Vagina (tissue), 2 donors: Measurements from ENCODE around the gene GAN. TPM values are rescaled to one million over a fixed set of nuclear protein-coding genes. Genes with fewer than 3 reads are reported as not detected.

ENCODE experiments used
- DNase-seq, 2 donors: peaks; one replicate each; pipeline ENCODE4 v3.0.0-alpha.2; 2017; ENCODE audit errors: extremely low spot score in 2 of 2
- H3K27ac ChIP-seq: fragments of 200-600 bp; sonication (generic); one replicate; pipeline ENCODE4 v1.5.1; 2019
- H3K27me3 ChIP-seq: fragments of 200-600 bp; sonication (generic); one replicate; pipeline ENCODE4 v1.5.1; 2019
- H3K36me3 ChIP-seq, 2 donors: fragments of 200-600 bp; sonication (generic); one replicate each; pipeline ENCODE4 v1.5.1; 2017 to 2019
- H3K4me1 ChIP-seq: fragments of 200-600 bp; sonication (generic); one replicate; pipeline ENCODE4 v1.5.1; 2019
- H3K4me3 ChIP-seq, 2 donors: fragments of 200-600 bp; sonication (generic); 1 replicate in 1 of 2; 2 replicates in 1 of 2; pipeline ENCODE4 v1.5.1; 2016 to 2019
- H3K9me3 ChIP-seq: fragments of 200-600 bp; sonication (generic); one replicate; pipeline ENCODE4 v1.5.1; 2019
- CTCF ChIP-seq, 3 experiments: fragments of 450-650 bp in 2 of 3; fragments of 200-600 bp in 1 of 3; sonication (generic) in 1 of 3; IDR thresholded peaks; one replicate each; pipeline ENCODE4 v1.5.1; 2017 to 2019; ENCODE audit warnings: antibody characterized with exemption in 3 of 3, mild to moderate bottlenecking in 2 of 3, moderate library complexity in 2 of 3
- POLR2A ChIP-seq, 2 donors: fragments of 450-650 bp; IDR thresholded peaks; one replicate each; pipeline ENCODE4 v1.6.1; 2017; ENCODE audit warnings: antibody characterized with exemption in 2 of 2, mild to moderate bottlenecking in 2 of 2, moderate library complexity in 2 of 2
- POLR2AphosphoS5 ChIP-seq, 2 donors: sonication (generic); formaldehyde crosslinking; IDR thresholded peaks; one replicate each; pipeline ENCODE4 v1.9.0; 2017; ENCODE audit warnings: antibody characterized with exemption in 2 of 2, mild to moderate bottlenecking in 2 of 2, low read depth in 1 of 2; ENCODE audit not compliant: insufficient read depth in 1 of 2
- intact Hi-C: fragments of 100-400 bp; cut with DNase I; formaldehyde crosslinking; loops from one replicate; pipeline ENCODE4 v1.15.1; 2023
- total RNA-seq: library from RNA; depleted of rRNA; stranded (reverse); fragments of >200 nt; gene quantifications from one replicate; pipeline ENCODE4 v1.2.3, GENCODE V29; 2016

GAN gene
- total RNA-seq, 1 donor from 2014 or later, result 20.9 TPM

- Histone ChIP-seq H3K27ac (no peak overlapping the region), H3K27me3 (no peaks in the 10 kb centered on the region), H3K9me3 (no peaks in the 10 kb centered on the region), H3K4me1 (no peaks in the 10 kb centered on the region), H3K4me3 (no peak overlapping the region), H3K36me3 (no peaks in the 10 kb centered on the region)
- intact Hi-C loops, result no loop called here
- no peak for DNase-seq
- TF ChIP-seq POLR2A (IDR thresholded peaks at IDR 0.05), result no peak
- no peak for TF ChIP-seq CTCF (IDR thresholded peaks at IDR 0.05)
- TF ChIP-seq POLR2AphosphoS5 (IDR thresholded peaks at IDR 0.05; ENCODE audit: insufficient read depth in 1 of 2, low read depth in 1 of 2), result no peak
Observed at GRCh38 chr16:81296631-81297030, 18.1 kb upstream of the GAN start.

GRCh38 chr16:81307770-81308169, 7.0 kb upstream of the GAN start:
- peaks cover 11% of the 10 kb centered on the region for H3K4me1 ChIP-seq
- H3K9me3 ChIP-seq, result no peaks in the 10 kb centered on the region
- H3K4me3 ChIP-seq, result no peak overlapping the region
- DNase-seq, result no peak
- no peaks in the 10 kb centered on the region for H3K36me3 ChIP-seq
- no peak overlapping the region for H3K27ac ChIP-seq
- no peaks in the 10 kb centered on the region for H3K27me3 ChIP-seq
- TF ChIP-seq POLR2A (IDR thresholded peaks at IDR 0.05) (no peak), POLR2AphosphoS5 (IDR thresholded peaks at IDR 0.05; ENCODE audit: insufficient read depth in 1 of 2, low read depth in 1 of 2) (no peak), CTCF (IDR thresholded peaks at IDR 0.05) (no peak)
- intact Hi-C loops, result no loop called here

GRCh38 chr16:81310045-81310644, 4.6 kb upstream of the GAN start:
- no peaks in the 10 kb centered on the region for H3K9me3 ChIP-seq
- H3K4me1 ChIP-seq, result peaks cover 26% of the 10 kb centered on the region
- no peak overlapping the region for H3K27ac ChIP-seq
- intact Hi-C loops, result no loop called here
- H3K36me3 ChIP-seq, result no peaks in the 10 kb centered on the region
- H3K4me3 ChIP-seq, result no peak overlapping the region
- no peak for DNase-seq
- no peaks in the 10 kb centered on the region for H3K27me3 ChIP-seq
- TF ChIP-seq POLR2A (IDR thresholded peaks at IDR 0.05) (no peak), CTCF (IDR thresholded peaks at IDR 0.05) (no peak), POLR2AphosphoS5 (IDR thresholded peaks at IDR 0.05; ENCODE audit: insufficient read depth in 1 of 2, low read depth in 1 of 2) (no peak)

GRCh38 chr16:81311762-81312161, 3.0 kb upstream of the GAN start:
- no peaks in the 10 kb centered on the region for H3K36me3 ChIP-seq
- peaks cover 37% of the 10 kb centered on the region for H3K4me1 ChIP-seq
- no peak for DNase-seq
- no peaks in the 10 kb centered on the region for H3K27me3 ChIP-seq
- TF ChIP-seq POLR2A (IDR thresholded peaks at IDR 0.05) (no peak), CTCF (IDR thresholded peaks at IDR 0.05) (no peak), POLR2AphosphoS5 (IDR thresholded peaks at IDR 0.05; ENCODE audit: insufficient read depth in 1 of 2, low read depth in 1 of 2) (no peak)
- H3K27ac ChIP-seq, result no peak overlapping the region
- intact Hi-C loops, result no loop called here
- no peaks in the 10 kb centered on the region for H3K9me3 ChIP-seq
- H3K4me3 ChIP-seq, result no peak overlapping the region

GRCh38 chr16:81313701-81314602, 810 bp upstream of the GAN start:
- TF ChIP-seq POLR2A (IDR thresholded peaks at IDR 0.05) (no peak), POLR2AphosphoS5 (IDR thresholded peaks at IDR 0.05; ENCODE audit: insufficient read depth in 1 of 2, low read depth in 1 of 2) (no peak), CTCF (IDR thresholded peaks at IDR 0.05) (no peak)
- no peaks in the 10 kb centered on the region for H3K36me3 ChIP-seq
- peak overlapping the region; percentile 91 for H3K27ac ChIP-seq
- H3K4me1 ChIP-seq, result peaks cover 56% of the 10 kb centered on the region
- H3K4me3 ChIP-seq, result peak overlapping the region; percentile 92 to 99
- no peak for DNase-seq
- no peaks in the 10 kb centered on the region for H3K27me3 ChIP-seq
- no peaks in the 10 kb centered on the region for H3K9me3 ChIP-seq
- intact Hi-C loops, result no loop called here
